Measurements from ENCODE around the gene VSIG4. TPM values are rescaled to one million over a fixed set of nuclear protein-coding genes. Genes with fewer than 3 reads are reported as not detected.

VSIG4 gene
- total RNA-seq, 1 donor from 2014 or later: 0.54 TPM

DNA sequence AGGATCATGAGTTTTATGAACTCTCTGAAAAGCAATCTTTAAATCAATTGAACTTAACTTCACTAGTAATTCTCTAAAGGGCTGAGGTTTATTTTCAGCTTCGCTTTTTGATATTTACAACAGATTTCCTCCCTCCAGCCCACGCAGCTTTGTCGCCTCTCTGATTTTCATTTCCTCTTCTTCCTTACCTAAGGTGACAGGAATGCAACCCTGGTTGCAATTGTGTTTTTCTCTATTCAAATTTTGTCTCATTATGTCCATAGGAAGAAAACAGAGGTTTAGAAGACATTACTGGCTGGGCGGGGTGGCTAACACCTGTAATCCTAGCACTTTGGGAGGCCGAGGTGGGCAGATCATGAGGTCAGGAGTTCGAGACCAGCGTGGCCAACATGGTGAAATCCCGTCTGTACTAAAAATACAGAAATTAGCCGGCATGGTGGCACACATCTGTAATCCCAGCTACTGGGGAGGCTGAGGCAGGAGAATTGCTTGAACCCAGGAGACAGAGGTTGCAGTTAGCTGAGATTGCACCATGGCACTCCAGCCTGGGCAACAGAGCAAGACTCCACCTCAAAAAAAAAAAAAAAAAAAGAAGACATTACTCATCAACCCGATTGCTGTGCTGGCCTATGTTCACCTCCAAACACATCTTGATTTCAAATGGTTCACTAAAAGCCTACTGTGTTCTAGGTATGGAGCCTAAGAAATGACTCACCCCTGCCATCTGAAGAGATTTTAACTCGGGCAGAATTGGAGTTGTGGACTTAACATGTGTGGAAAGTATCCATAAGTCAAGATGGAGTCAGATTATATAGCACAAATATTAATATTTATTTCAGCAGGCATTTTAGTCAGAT is 36.8 kb downstream of the VSIG4 start:
- Histone ChIP-seq H3K4me3 (ENCODE audit: low read depth, low read length) (no peak overlapping the region), H3K27me3 (ENCODE audit: control insufficient read depth, insufficient read depth, low read length) (no peaks in the 10 kb centered on the region), H3K36me3 (ENCODE audit: control insufficient read depth, insufficient read depth, low read length) (no peaks in the 10 kb centered on the region)
- DNase-seq (ENCODE audit: low read depth): no peak
- TF ChIP-seq, protein P1, sequence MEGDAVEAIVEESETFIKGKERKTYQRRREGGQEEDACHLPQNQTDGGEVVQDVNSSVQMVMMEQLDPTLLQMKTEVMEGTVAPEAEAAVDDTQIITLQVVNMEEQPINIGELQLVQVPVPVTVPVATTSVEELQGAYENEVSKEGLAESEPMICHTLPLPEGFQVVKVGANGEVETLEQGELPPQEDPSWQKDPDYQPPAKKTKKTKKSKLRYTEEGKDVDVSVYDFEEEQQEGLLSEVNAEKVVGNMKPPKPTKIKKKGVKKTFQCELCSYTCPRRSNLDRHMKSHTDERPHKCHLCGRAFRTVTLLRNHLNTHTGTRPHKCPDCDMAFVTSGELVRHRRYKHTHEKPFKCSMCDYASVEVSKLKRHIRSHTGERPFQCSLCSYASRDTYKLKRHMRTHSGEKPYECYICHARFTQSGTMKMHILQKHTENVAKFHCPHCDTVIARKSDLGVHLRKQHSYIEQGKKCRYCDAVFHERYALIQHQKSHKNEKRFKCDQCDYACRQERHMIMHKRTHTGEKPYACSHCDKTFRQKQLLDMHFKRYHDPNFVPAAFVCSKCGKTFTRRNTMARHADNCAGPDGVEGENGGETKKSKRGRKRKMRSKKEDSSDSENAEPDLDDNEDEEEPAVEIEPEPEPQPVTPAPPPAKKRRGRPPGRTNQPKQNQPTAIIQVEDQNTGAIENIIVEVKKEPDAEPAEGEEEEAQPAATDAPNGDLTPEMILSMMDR (IDR thresholded peaks at IDR 0.05; ENCODE audit: insufficient read depth, low read length, poor library complexity, severe bottlenecking): no peak

DNA sequence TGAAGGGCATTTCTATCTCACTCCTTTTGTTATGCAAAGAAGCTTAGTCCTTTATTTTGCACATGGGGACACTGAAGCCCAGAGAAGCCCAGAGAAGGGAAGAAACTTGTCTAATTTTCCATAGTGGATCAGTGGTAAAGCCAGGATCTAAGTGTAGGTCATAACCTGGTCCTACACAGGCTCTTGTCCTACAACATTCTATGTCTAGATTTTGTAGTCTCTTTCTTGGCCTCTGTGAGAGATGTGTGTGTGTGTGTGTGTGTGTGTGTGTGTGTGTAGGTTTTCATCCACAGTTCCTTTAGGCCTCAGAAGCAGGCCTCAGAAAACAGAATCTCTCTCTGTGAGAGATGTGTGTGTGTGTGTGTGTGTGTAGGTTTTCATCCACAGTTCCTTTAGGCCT is 38.3 kb downstream of the VSIG4 start:
- H3K36me3 ChIP-seq (ENCODE audit: control insufficient read depth, insufficient read depth, low read length): no peaks in the 10 kb centered on the region
- H3K4me3 ChIP-seq (ENCODE audit: low read depth, low read length): no peak overlapping the region
- TF ChIP-seq, protein P1 (IDR thresholded peaks at IDR 0.05; ENCODE audit: insufficient read depth, low read length, poor library complexity, severe bottlenecking): no peak
- no peak for DNase-seq (ENCODE audit: low read depth)
- H3K27me3 ChIP-seq (ENCODE audit: control insufficient read depth, insufficient read depth, low read length): no peaks in the 10 kb centered on the region

DNA sequence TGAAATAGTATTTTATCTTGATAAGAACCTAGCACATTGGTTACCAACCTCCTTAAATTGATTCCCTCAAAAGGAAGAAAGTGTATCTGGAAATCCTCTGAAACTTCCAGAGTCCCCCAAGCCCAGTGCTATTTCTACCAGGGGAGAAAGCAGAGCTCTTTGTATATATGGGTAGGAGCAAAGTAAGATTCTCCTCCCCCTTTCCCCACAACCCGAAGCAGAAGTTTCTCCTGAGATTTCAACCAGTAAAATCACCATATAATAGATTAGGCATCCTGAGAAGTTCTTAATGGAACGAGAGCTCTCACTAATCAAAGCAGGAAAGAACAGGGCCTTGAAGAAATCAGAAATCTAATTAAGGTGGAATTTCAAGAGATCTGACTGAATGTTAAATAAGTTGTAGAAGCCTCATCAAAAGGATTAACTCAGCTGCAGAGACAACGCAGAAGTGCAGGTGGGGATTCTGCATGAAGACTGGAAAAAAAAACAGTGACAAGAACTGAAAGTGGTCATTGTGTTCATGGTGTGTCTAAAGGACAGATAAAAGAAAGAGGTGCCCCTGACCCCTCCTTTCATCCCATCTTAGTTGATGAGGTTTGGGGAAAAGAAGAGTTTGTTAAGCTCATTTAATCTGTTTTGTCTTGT is 39.1 kb downstream of the VSIG4 start:
- H3K27me3 ChIP-seq (ENCODE audit: control insufficient read depth, insufficient read depth, low read length): no peaks in the 10 kb centered on the region
- TF ChIP-seq, protein P1 (IDR thresholded peaks at IDR 0.05; ENCODE audit: insufficient read depth, low read length, poor library complexity, severe bottlenecking): no peak
- H3K36me3 ChIP-seq (ENCODE audit: control insufficient read depth, insufficient read depth, low read length): no peaks in the 10 kb centered on the region
- H3K4me3 ChIP-seq (ENCODE audit: low read depth, low read length): no peak overlapping the region
- no peak for DNase-seq (ENCODE audit: low read depth)

DNA sequence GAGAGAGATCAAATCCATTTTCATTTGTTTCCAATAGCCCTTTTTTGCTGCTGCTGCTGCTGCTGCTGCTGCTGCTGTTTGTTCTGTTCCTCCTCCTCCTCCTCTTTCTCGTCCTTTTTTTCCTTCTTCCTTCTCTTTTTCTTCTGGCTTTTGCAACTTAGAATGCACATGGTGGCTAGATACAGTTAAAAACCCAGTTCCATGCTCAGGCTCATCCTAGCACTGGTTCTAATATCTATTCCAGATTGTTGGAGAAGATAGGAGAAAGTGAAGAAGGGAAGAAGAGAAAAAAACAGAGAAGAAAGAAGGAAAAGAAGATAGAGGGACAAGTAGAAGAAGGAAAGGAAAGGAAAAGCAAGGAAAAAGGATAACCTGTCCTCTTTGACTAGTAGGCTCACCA is 39.7 kb downstream of the VSIG4 start:
- Histone ChIP-seq H3K4me3 (ENCODE audit: low read depth, low read length) (no peak overlapping the region), H3K27me3 (ENCODE audit: control insufficient read depth, insufficient read depth, low read length) (no peaks in the 10 kb centered on the region), H3K36me3 (ENCODE audit: control insufficient read depth, insufficient read depth, low read length) (no peaks in the 10 kb centered on the region)
- TF ChIP-seq, protein P1 (IDR thresholded peaks at IDR 0.05; ENCODE audit: insufficient read depth, low read length, poor library complexity, severe bottlenecking): no peak
- DNase-seq (ENCODE audit: low read depth): no peak

DNA sequence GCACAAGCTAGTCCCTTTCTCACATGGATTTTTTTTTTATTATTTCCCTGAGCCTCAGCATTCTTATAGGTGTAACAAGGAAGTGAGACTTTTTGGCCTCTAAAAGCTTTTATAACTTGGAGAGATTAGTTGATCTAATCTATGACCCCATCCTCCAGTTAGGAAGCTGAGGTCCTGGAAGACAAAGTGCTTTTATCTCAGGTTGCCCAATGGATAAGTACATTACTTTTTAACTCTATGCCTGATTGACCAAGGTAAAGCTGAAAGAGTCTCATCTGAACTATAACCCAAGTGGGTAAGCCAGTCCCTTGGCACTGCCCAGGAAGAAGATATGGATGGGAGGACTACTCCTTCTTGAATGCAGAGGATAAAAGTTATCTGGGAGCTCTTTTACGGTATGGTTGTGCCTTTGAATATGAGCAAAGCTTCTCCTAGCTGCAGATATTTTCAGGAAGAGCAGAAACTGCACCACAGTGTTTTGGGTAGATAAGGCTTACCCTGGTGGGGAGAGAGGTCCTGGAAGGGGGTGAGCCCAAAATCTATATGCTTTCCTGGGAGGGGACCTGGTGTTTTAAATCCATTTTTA is 40.2 kb downstream of the VSIG4 start:
- Histone ChIP-seq H3K36me3 (ENCODE audit: control insufficient read depth, insufficient read depth, low read length) (no peaks in the 10 kb centered on the region), H3K27me3 (ENCODE audit: control insufficient read depth, insufficient read depth, low read length) (no peaks in the 10 kb centered on the region), H3K4me3 (ENCODE audit: low read depth, low read length) (no peak overlapping the region)
- no peak for DNase-seq (ENCODE audit: low read depth)
- TF ChIP-seq, protein P1 (IDR thresholded peaks at IDR 0.05; ENCODE audit: insufficient read depth, low read length, poor library complexity, severe bottlenecking): no peak
